GM12878 (cell line): ENCODE data around the gene PHACTR1. TPM values are rescaled to one million over a fixed set of nuclear protein-coding genes. Genes with fewer than 3 reads are reported as not detected.

Source experiments
- ATAC-seq: fragments of 200-7000 bp; cut with Tn5 transposase; 3 replicates; pipeline ENCODE4 v1.9.1; 2020; ENCODE audit warnings: mild to moderate bottlenecking, moderate library complexity
- BruUV-seq: library from RNA; stranded (reverse); fragments of 400-500 nt; replicated peaks from 2 replicates; lab custom pipeline; 2021; lab: Mats Ljungman, UMichigan
- CTCF ChIA-PET: fragments of 300-600 bp; sonication (Branson Sonifier 250); formaldehyde crosslinking; extraction: SDS; loops from one replicate; lab custom pipeline; 2021; ENCODE audit warnings: inconsistent platforms; lab: Yijun Ruan, JAX
- POLR2A ChIA-PET: fragments of 350-600 bp; formaldehyde crosslinking; extraction: SDS; loops from one replicate; lab custom pipeline; 2021; ENCODE audit warnings: inconsistent platforms; lab: Charles Lee
- RAD21 ChIA-PET: fragments of 300-600 bp; sonication (Branson Sonifier 250); formaldehyde crosslinking; loops from one replicate; lab custom pipeline; 2023; ENCODE audit warnings: antibody characterized with exemption; ENCODE audit not compliant: unreplicated experiment; lab: Charles Lee
- SMC1A ChIA-PET: fragments of 300-600 bp; sonication (Branson Sonifier 250); formaldehyde crosslinking; loops from one replicate; lab custom pipeline; 2023; ENCODE audit not compliant: unreplicated experiment, uncharacterized antibody; lab: Charles Lee
- DNase-seq: peaks from one replicate; pipeline ENCODE4 v3.0.0-alpha.2; 2011; ENCODE audit warnings: low read depth, low spot score
- FAIRE-seq: peaks from 3 replicates; lab custom pipeline; 2011; peaks lifted over from hg19 to GRCh38; lab: Jason Lieb, UNC
- H2AFZ ChIP-seq: 2 replicates; pipeline ENCODE4 v1.6.0; 2011; ENCODE audit warnings: low read depth, low read length, control low read depth; ENCODE audit not compliant: control insufficient read depth
- H3K27ac ChIP-seq: 2 replicates; pipeline ENCODE4 v1.5.1; 2011; ENCODE audit warnings: control low read depth; ENCODE audit not compliant: control insufficient read depth, insufficient read depth
- H3K27me3 ChIP-seq, 2 experiments: replicated peaks in 1 of 2; 2 replicates each; pipeline versions ENCODE4 v1.6.0 to v1.6.1; 2011; ENCODE audit warnings: low read length in 1 of 2; ENCODE audit not compliant: control insufficient read depth in 2 of 2, insufficient read depth in 2 of 2
- H3K36me3 ChIP-seq, 2 experiments: 2 replicates each; pipeline ENCODE4 v1.5.1; 2011; ENCODE audit warnings: low read length in 1 of 2; ENCODE audit not compliant: control insufficient read depth in 2 of 2, insufficient read depth in 2 of 2
- H3K4me1 ChIP-seq: 2 replicates; pipeline ENCODE4 v1.6.1; 2011; ENCODE audit warnings: mild to moderate bottlenecking, low read length, moderate library complexity, mixed read lengths; ENCODE audit not compliant: control insufficient read depth, insufficient read depth
- H3K4me2 ChIP-seq: 2 replicates; pipeline ENCODE4 v1.6.0; 2011; ENCODE audit warnings: control low read depth; ENCODE audit not compliant: control insufficient read depth, insufficient read depth
- H3K4me3 ChIP-seq: fragments of 200-600 bp; sonication (generic); 2 replicates; pipeline ENCODE4 v1.5.1; 2016
- H3K79me2 ChIP-seq: 2 replicates; pipeline ENCODE4 v1.6.0; 2011; ENCODE audit warnings: low read length; ENCODE audit not compliant: control insufficient read depth, insufficient read depth
- H3K9ac ChIP-seq: 2 replicates; pipeline ENCODE4 v1.8.0; 2011; ENCODE audit warnings: low read length, control low read depth, mixed read lengths; ENCODE audit not compliant: control insufficient read depth, insufficient read depth
- H3K9me3 ChIP-seq: replicated peaks from 3 replicates; pipeline ENCODE4 v1.5.1; 2011; ENCODE audit warnings: mild to moderate bottlenecking, low read length; ENCODE audit not compliant: control insufficient read depth, insufficient read depth
- H4K20me1 ChIP-seq: 2 replicates; pipeline ENCODE4 v1.6.0; 2011; ENCODE audit not compliant: control insufficient read depth, insufficient read depth
- BHLHE40 ChIP-seq, 2 experiments: fragments of 450-650 bp in 1 of 2; IDR thresholded peaks; 2 replicates each; pipeline ENCODE4 v1.6.1; 2011 to 2017; ENCODE audit warnings: low read depth in 2 of 2, borderline replicate concordance in 1 of 2, improper control_type of control experiment in 1 of 2, low read length in 1 of 2, mild to moderate bottlenecking in 1 of 2
- FOXM1 ChIP-seq: IDR thresholded peaks from 2 replicates; pipeline ENCODE4 v1.6.1; 2012; ENCODE audit warnings: low read depth, mild to moderate bottlenecking, inconsistent platforms, low read length, moderate library complexity
- GATAD2B ChIP-seq: fragments of 450-650 bp; conservative IDR thresholded peaks from 2 replicates; pipeline ENCODE4 v1.6.1; 2017; ENCODE audit warnings: low read depth, mild to moderate bottlenecking, moderate library complexity
- JUNB ChIP-seq: IDR thresholded peaks from 2 replicates; pipeline ENCODE4 v1.6.1; 2016; ENCODE audit warnings: antibody characterized with exemption, mild to moderate bottlenecking
- MEF2A ChIP-seq: IDR thresholded peaks from 2 replicates; pipeline ENCODE4 v1.6.1; 2011; ENCODE audit warnings: low read depth, mild to moderate bottlenecking, low read length, moderate library complexity; ENCODE audit not compliant: insufficient read depth
- NFYA ChIP-seq: IDR thresholded peaks from 2 replicates; pipeline ENCODE4 v1.6.1; 2011; ENCODE audit warnings: low read depth, mild to moderate bottlenecking, low read length, improper control_type of control experiment, borderline replicate concordance
- WGBS: methylation state at CpG from one replicate; pipeline ENCODE4 v1.1.6; 2016; ENCODE audit warnings: low lambda C conversion rate; ENCODE audit not compliant: insufficient replicate concordance, insufficient coverage; ENCODE audit errors: missing lambda C conversion rate; 5-methylcytosine and 5-hydroxymethylcytosine counted together
- in situ Hi-C: fragments of 300-500 bp; cut with MboI; formaldehyde crosslinking; loops from 9 replicates; pipeline ENCODE4 v1.14.3; 2018; ENCODE audit warnings: mixed read lengths
- intact Hi-C: fragments of 100-400 bp; cut with micrococcal nuclease; formaldehyde crosslinking; loops from one replicate; pipeline ENCODE4 v1.14.2; 2022; ENCODE audit not compliant: unreplicated experiment
- polyA plus RNA-seq, 11 experiments: library from polyadenylated mRNA; depleted of rRNA in 4 of 11; unstranded in 6 of 11; stranded (reverse) in 5 of 11; fragments of >200 nt; fragmentation: Nextera tagmentation in 4 of 11; fragmentation: Illumina TruSeq in 1 of 11; extraction: Ambion mirVana in 4 of 11; extraction: Trizol in 1 of 11; gene quantifications; 1 replicate in 1 of 11; 2 replicates in 10 of 11; pipeline versions ENCODE4 v1.2.1 to v1.2.3, GENCODE V29; 2011 to 2016; ENCODE audit warnings: inconsistent platforms in 2 of 11, missing spikeins in 2 of 11, low read depth in 1 of 11
- total RNA-seq, 4 experiments: library from RNA; depleted of rRNA in 3 of 4; stranded (reverse); fragments of >200 nt in 3 of 4; fragmentation: Illumina TruSeq in 1 of 4; extraction: Trizol in 1 of 4; gene quantifications; 2 replicates each; pipeline versions ENCODE4 v1.2.1 to v1.2.3, GENCODE V29; 2013 to 2021
- TF ChIP-seq, protein P1 (sequence below): IDR thresholded peaks from 2 replicates; pipeline ENCODE4 v1.6.1; 2011; ENCODE audit warnings: low read depth, mild to moderate bottlenecking, low read length, moderate library complexity, borderline replicate concordance; ENCODE audit errors: extremely low read depth
- TF ChIP-seq, protein P2 (sequence below): fragments of 450-650 bp; conservative IDR thresholded peaks from 2 replicates; pipeline ENCODE4 v1.6.1; 2017; ENCODE audit warnings: mild to moderate bottlenecking, moderate library complexity
- TF ChIP-seq, protein P3 (sequence below): fragments of 450-650 bp; IDR thresholded peaks from 2 replicates; pipeline ENCODE4 v1.6.1; 2017; ENCODE audit warnings: low read depth, mild to moderate bottlenecking, moderate library complexity
- TF ChIP-seq, protein P4 (sequence below): IDR thresholded peaks from 2 replicates; pipeline ENCODE4 v1.6.1; 2012; ENCODE audit warnings: low read depth, low read length, improper control_type of control experiment

Gene PHACTR1
- total and polyA plus RNA-seq, 10 of the 15 experiments (the other 5 are each of a cell fraction or from before 2014, with no cell fraction given) = 34.2 to 94.6 (median 62.3) TPM

DNA sequence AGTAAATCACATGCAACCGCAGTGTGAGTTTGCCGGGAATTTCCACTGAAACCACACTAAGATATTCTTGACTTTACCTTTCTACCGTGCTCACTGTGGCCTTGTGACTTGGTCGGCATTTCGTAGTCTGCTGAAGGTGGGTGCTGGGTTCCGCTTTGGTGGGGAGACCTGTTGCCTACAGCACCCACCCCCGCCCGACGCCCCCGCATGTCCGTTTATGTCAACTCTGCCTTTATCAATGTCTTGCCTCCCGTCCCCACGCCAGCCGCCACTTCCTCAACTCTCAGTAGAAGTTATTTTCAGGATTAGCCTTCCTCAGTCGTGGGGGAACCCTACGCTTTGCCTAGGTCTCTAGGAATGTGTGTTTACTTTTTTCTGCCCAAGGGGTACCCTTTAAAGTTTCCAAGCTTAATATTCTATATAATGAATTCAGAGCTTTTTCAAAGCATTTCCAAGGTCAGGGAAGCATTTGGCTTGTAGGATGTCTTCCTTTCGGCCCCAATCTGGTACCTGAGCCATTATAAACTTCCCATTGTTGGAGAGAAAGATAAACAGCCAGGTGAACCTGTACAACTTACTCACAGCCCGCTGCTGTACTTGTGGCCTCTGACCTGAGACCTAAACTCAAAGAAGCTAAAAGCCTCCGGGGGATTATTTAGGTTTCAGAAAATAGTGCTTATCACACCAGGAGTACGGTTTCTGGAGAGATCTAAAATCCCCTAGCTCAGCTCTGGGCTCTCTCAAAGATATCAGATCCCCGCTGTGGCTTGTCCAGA, 557.6 kb downstream of the PHACTR1 start (continued):
- TF ChIP-seq, protein P1, sequence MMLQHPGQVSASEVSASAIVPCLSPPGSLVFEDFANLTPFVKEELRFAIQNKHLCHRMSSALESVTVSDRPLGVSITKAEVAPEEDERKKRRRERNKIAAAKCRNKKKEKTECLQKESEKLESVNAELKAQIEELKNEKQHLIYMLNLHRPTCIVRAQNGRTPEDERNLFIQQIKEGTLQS = no peak
- TF ChIP-seq BHLHE40 (IDR thresholded peaks at IDR 0.05; ENCODE audit: borderline replicate concordance in 1 of 2, low read depth in 2 of 2, low read length in 1 of 2) (peak; percentile 96), FOXM1 (peak; percentile 86), JUNB (no peak)
- TF ChIP-seq, protein P2, sequence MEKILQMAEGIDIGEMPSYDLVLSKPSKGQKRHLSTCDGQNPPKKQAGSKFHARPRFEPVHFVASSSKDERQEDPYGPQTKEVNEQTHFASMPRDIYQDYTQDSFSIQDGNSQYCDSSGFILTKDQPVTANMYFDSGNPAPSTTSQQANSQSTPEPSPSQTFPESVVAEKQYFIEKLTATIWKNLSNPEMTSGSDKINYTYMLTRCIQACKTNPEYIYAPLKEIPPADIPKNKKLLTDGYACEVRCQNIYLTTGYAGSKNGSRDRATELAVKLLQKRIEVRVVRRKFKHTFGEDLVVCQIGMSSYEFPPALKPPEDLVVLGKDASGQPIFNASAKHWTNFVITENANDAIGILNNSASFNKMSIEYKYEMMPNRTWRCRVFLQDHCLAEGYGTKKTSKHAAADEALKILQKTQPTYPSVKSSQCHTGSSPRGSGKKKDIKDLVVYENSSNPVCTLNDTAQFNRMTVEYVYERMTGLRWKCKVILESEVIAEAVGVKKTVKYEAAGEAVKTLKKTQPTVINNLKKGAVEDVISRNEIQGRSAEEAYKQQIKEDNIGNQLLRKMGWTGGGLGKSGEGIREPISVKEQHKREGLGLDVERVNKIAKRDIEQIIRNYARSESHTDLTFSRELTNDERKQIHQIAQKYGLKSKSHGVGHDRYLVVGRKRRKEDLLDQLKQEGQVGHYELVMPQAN = peak; percentile 65; the same call in 1 of the 2 replicates

DNA sequence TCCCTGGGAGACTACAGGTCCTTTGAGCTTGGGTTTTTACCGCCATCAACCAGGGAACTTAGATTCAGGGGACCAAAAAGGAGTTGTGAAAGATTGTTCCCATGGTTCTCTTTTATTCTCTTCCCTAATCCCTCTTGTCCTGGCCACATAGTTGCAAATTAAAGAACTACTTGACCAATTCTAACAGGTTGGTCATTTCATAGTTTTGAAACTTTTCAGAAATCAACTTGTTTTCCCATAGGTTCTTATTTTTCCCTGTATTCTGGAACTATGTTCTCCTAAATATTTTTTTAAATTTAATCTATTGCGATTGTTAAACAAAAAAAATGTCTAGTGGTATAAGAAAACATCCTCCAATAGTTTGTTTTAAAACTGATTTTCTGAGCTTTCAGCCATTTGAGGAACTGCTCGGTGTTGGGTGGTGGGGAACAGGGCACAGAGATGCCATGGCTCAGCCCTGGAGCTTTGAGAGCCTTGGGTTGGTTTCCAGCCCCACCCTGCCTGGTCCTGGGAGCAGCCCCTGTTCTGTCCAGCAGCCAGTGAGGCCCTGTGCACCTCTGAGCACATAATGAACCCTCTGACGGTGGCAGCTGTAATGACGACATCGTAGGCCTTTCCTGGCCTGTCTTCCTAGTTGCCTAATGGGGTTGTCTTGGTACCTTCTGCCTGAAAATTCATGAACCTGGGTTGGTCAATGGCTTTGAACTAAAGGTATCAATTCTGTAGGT, 558.3 kb downstream of the PHACTR1 start:
- H3K4me2 ChIP-seq = peak overlapping the region; percentile 74
- peaks cover 60% of the 10 kb centered on the region for H3K79me2 ChIP-seq
- H2AFZ ChIP-seq = no peak overlapping the region; the same call in 1 of the 2 replicates
- H3K27me3 ChIP-seq = no peaks in the 10 kb centered on the region; a peak in 1 of 4 replicates
- CTCF ChIA-PET = interaction anchor here (0.6 to 7.0 kb wide), 21 partner anchors 10 to 300 kb away, joined by 3 to 108 read pairs (median 5); partner anchors contain the start of gene TBC1D7
- H3K4me3 ChIP-seq = peak overlapping the region; percentile 82
- intact Hi-C loops (loop anchor here (1.0 kb wide), 2 partner anchors 28 to 46 kb away; no protein-coding TSS in a partner anchor), in situ Hi-C loops (no loop called here)
- no peaks in the 10 kb centered on the region; the same call in 1 of the 2 replicates for H4K20me1 ChIP-seq
- BruUV-seq = no TSS peak
- RAD21 ChIA-PET = interaction anchor here (0.8 to 9.8 kb wide), 21 partner anchors 11 to 301 kb away, joined by 3 to 116 read pairs (median 6); partner anchors contain the start of genes SIRT5 and TBC1D7
- WGBS = 69% methylated on average over 6 of the region's 6 CpGs
- SMC1A ChIA-PET = interaction anchor here (0.6 to 8.5 kb wide), 24 partner anchors 8 to 400 kb away, joined by 3 to 114 read pairs (median 4); partner anchors contain the start of gene TBC1D7
- peaks cover 4 to 12% of the 10 kb centered on the region in 2 experiments; a peak in 3 of 4 replicates for H3K36me3 ChIP-seq
- H3K9ac ChIP-seq = peak overlapping the region; percentile 84
- H3K9me3 ChIP-seq = no peaks in the 10 kb centered on the region
- peaks cover 30% of the 10 kb centered on the region for H3K4me1 ChIP-seq
- DNase-seq (no peak), ATAC-seq (peak; percentile 23), FAIRE-seq (no peak)
- POLR2A ChIA-PET = interaction anchor here (0.5 to 5.4 kb wide), 14 partner anchors 11 to 1021 kb away, joined by 3 to 37 read pairs (median 8); partner anchors contain the start of genes NOL7 and TBC1D7
- H3K27ac ChIP-seq = peak overlapping the region; percentile 90
- TF ChIP-seq MEF2A (no peak), NFYA (no peak), GATAD2B (0 out of 2 replicates have a peak, but pooled peaks have one; percentile 47)
- TF ChIP-seq, protein P3, sequence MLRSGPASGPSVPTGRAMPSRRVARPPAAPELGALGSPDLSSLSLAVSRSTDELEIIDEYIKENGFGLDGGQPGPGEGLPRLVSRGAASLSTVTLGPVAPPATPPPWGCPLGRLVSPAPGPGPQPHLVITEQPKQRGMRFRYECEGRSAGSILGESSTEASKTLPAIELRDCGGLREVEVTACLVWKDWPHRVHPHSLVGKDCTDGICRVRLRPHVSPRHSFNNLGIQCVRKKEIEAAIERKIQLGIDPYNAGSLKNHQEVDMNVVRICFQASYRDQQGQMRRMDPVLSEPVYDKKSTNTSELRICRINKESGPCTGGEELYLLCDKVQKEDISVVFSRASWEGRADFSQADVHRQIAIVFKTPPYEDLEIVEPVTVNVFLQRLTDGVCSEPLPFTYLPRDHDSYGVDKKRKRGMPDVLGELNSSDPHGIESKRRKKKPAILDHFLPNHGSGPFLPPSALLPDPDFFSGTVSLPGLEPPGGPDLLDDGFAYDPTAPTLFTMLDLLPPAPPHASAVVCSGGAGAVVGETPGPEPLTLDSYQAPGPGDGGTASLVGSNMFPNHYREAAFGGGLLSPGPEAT = no peak
- TF ChIP-seq, protein P4, sequence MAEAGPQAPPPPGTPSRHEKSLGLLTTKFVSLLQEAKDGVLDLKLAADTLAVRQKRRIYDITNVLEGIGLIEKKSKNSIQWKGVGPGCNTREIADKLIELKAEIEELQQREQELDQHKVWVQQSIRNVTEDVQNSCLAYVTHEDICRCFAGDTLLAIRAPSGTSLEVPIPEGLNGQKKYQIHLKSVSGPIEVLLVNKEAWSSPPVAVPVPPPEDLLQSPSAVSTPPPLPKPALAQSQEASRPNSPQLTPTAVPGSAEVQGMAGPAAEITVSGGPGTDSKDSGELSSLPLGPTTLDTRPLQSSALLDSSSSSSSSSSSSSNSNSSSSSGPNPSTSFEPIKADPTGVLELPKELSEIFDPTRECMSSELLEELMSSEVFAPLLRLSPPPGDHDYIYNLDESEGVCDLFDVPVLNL = no peak
